IMR-90 (cell line): ENCODE data around the gene PPAT. TPM values are rescaled to one million over a fixed set of nuclear protein-coding genes. Genes with fewer than 3 reads are reported as not detected.

Source experiments
- ATAC-seq: fragments of 200-7000 bp; cut with Tn5 transposase; 2 replicates; pipeline ENCODE4 v1.9.1; 2020; ENCODE audit warnings: low read depth, mild to moderate bottlenecking, moderate library complexity
- BruUV-seq: library from RNA; stranded (reverse); fragments of 400-500 nt; replicated peaks from 2 replicates; lab custom pipeline; 2021; lab: Mats Ljungman, UMichigan
- CTCF ChIA-PET: fragments of 300-600 bp; formaldehyde crosslinking; extraction: SDS; loops from one replicate; lab custom pipeline; 2021; ENCODE audit warnings: antibody characterized with exemption; lab: Yijun Ruan, JAX
- POLR2A ChIA-PET: fragments of 300-600 bp; sonication (Branson Sonifier 250); formaldehyde crosslinking; loops from one replicate; lab custom pipeline; 2022; ENCODE audit warnings: antibody characterized with exemption; ENCODE audit not compliant: unreplicated experiment; lab: Charles Lee
- DNase-seq: peaks from one replicate; pipeline ENCODE4 v3.0.0; 2013
- H2AFZ ChIP-seq: replicated peaks from 2 replicates; pipeline ENCODE3; 2013; ENCODE audit warnings: low read length, mild to moderate bottlenecking; ENCODE audit not compliant: poor library complexity
- H2AK5ac ChIP-seq: 2 replicates; pipeline ENCODE4 v1.6.1; 2013; ENCODE audit warnings: low read depth, low read length, inconsistent platforms
- H2AK9ac ChIP-seq: replicated peaks from 2 replicates; pipeline ENCODE3; 2013; ENCODE audit warnings: mild to moderate bottlenecking, low read depth, low read length, moderate library complexity; ENCODE audit not compliant: poor library complexity
- H2BK120ac ChIP-seq: 2 replicates; pipeline ENCODE4 v1.6.1; 2013; ENCODE audit warnings: low read depth, low read length, inconsistent platforms
- H2BK15ac ChIP-seq: 3 replicates; pipeline ENCODE4 v1.6.1; 2013; ENCODE audit warnings: low read depth, low read length, inconsistent platforms
- H2BK20ac ChIP-seq: 2 replicates; pipeline ENCODE4 v1.6.1; 2013; ENCODE audit warnings: low read depth, mild to moderate bottlenecking, inconsistent platforms, low read length, moderate library complexity
- H2BK5ac ChIP-seq: 2 replicates; pipeline ENCODE4 v1.6.1; 2013; ENCODE audit warnings: mild to moderate bottlenecking, low read depth, low read length, inconsistent platforms; ENCODE audit not compliant: poor library complexity, severe bottlenecking
- H3K14ac ChIP-seq: replicated peaks from 2 replicates; pipeline ENCODE4 v1.6.1; 2013; ENCODE audit warnings: low read depth, low read length, inconsistent platforms
- H3K18ac ChIP-seq: 2 replicates; pipeline ENCODE4 v1.6.1; 2013; ENCODE audit warnings: low read depth, low read length, control low read depth
- H3K23ac ChIP-seq: 2 replicates; pipeline ENCODE4 v1.6.1; 2013; ENCODE audit warnings: low read depth, low read length, inconsistent platforms
- H3K27ac ChIP-seq: 2 replicates; pipeline ENCODE4 v1.5.1; 2013; ENCODE audit warnings: mild to moderate bottlenecking, control low read depth, low read length; ENCODE audit not compliant: insufficient read depth
- H3K27me3 ChIP-seq: 2 replicates; pipeline ENCODE4 v1.6.1; 2013; ENCODE audit warnings: low read length; ENCODE audit not compliant: control insufficient read depth, insufficient read depth
- H3K36me3 ChIP-seq: 2 replicates; pipeline ENCODE4 v1.6.1; 2013; ENCODE audit warnings: low read length, mixed read lengths; ENCODE audit not compliant: control insufficient read depth, insufficient read depth
- H3K4ac ChIP-seq: 2 replicates; pipeline ENCODE4 v1.6.1; 2013; ENCODE audit warnings: low read depth, low read length, inconsistent platforms
- H3K4me1 ChIP-seq: 2 replicates; pipeline ENCODE4 v1.6.1; 2013; ENCODE audit warnings: low read length, mixed read lengths; ENCODE audit not compliant: control insufficient read depth, insufficient read depth
- H3K4me2 ChIP-seq: 2 replicates; pipeline ENCODE4 v1.6.1; 2013; ENCODE audit warnings: low read depth, mild to moderate bottlenecking, control low read depth, low read length, moderate library complexity
- H3K4me3 ChIP-seq: 2 replicates; pipeline ENCODE4 v1.5.1; 2013; ENCODE audit warnings: low read depth, mild to moderate bottlenecking, control low read depth, low read length, moderate library complexity; ENCODE audit not compliant: insufficient read depth
- H3K56ac ChIP-seq: 2 replicates; pipeline ENCODE4 v1.6.1; 2013; ENCODE audit warnings: low read length, inconsistent platforms; ENCODE audit not compliant: insufficient read depth; ENCODE audit errors: extremely low read depth
- H3K79me1 ChIP-seq, 2 experiments: 2 replicates each; pipeline ENCODE4 v1.6.1; 2013; ENCODE audit warnings: low read length in 2 of 2, inconsistent platforms in 1 of 2, low read depth in 1 of 2
- H3K9ac ChIP-seq: 2 replicates; pipeline ENCODE4 v1.6.1; 2013; ENCODE audit warnings: low read depth, low read length, control low read depth
- H3K9me1 ChIP-seq: 2 replicates; pipeline ENCODE4 v1.6.1; 2013; ENCODE audit warnings: low read length, inconsistent platforms; ENCODE audit not compliant: insufficient read depth
- H3K9me3 ChIP-seq: 2 replicates; pipeline ENCODE4 v1.6.1; 2013; ENCODE audit warnings: low read length; ENCODE audit not compliant: control insufficient read depth, insufficient read depth
- H4K20me1 ChIP-seq: 2 replicates; pipeline ENCODE4 v1.6.1; 2013; ENCODE audit warnings: low read length, inconsistent platforms; ENCODE audit not compliant: insufficient read depth
- H4K5ac ChIP-seq: 2 replicates; pipeline ENCODE4 v1.6.1; 2013; ENCODE audit warnings: mild to moderate bottlenecking, low read depth, low read length, control low read depth
- H4K8ac ChIP-seq, 2 experiments: 2 replicates each; pipeline ENCODE4 v1.6.1; 2013; ENCODE audit warnings: low read depth in 2 of 2, low read length in 2 of 2, control low read depth in 1 of 2, inconsistent platforms in 1 of 2
- H4K91ac ChIP-seq: 2 replicates; pipeline ENCODE4 v1.6.1; 2013; ENCODE audit warnings: low read depth, low read length, inconsistent platforms; ENCODE audit not compliant: insufficient read depth
- BHLHE40 ChIP-seq: fragments of 150-350 bp; IDR thresholded peaks from 2 replicates; pipeline ENCODE4 v1.6.1; 2016; ENCODE audit warnings: mild to moderate bottlenecking, low read depth, low read length
- CEBPB ChIP-seq: IDR thresholded peaks from 2 replicates; pipeline ENCODE4 v1.6.1; 2012; ENCODE audit warnings: low read depth, low read length, improper control_type of control experiment
- CHD1 ChIP-seq: IDR thresholded peaks from 2 replicates; pipeline ENCODE4 v1.6.1; 2012; ENCODE audit warnings: low read depth, low read length, improper control_type of control experiment
- FOS ChIP-seq: fragments of 150-350 bp; IDR thresholded peaks from 2 replicates; pipeline ENCODE4 v1.6.1; 2016; ENCODE audit warnings: low read depth, low read length
- MAFK ChIP-seq: IDR thresholded peaks from 2 replicates; pipeline ENCODE4 v1.6.1; 2012; ENCODE audit warnings: low read depth, low read length, improper control_type of control experiment
- MAZ ChIP-seq: IDR thresholded peaks from 2 replicates; pipeline ENCODE4 v1.6.1; 2012; ENCODE audit warnings: low read depth, mild to moderate bottlenecking, low read length, improper control_type of control experiment, moderate library complexity, borderline replicate concordance
- MXI1 ChIP-seq: IDR thresholded peaks from 2 replicates; pipeline ENCODE4 v1.6.1; 2012; ENCODE audit warnings: low read depth, mild to moderate bottlenecking, low read length, moderate library complexity, borderline replicate concordance
- POLR2A ChIP-seq: IDR thresholded peaks from 2 replicates; pipeline ENCODE4 v1.6.1; 2012; ENCODE audit warnings: mild to moderate bottlenecking, low read depth, low read length
- RAD21 ChIP-seq: IDR thresholded peaks from 2 replicates; pipeline ENCODE4 v1.6.1; 2012; ENCODE audit warnings: low read length, improper control_type of control experiment
- RCOR1 ChIP-seq: IDR thresholded peaks from 2 replicates; pipeline ENCODE4 v1.6.1; 2012; ENCODE audit warnings: mild to moderate bottlenecking, low read length, improper control_type of control experiment; ENCODE audit not compliant: insufficient replicate concordance
- WGBS, 2 experiments: methylation state at CpG; one replicate each; pipeline versions ENCODE4 v1.1.5 to v1.1.7; 2013; ENCODE audit warnings: missing lambda C conversion rate in 2 of 2; ENCODE audit not compliant: insufficient read length in 1 of 2; ENCODE audit errors: extremely low coverage in 2 of 2; 5-methylcytosine and 5-hydroxymethylcytosine counted together
- dilution Hi-C: fragments of 300-500 bp; cut with HindIII; formaldehyde crosslinking; loops from one replicate; pipeline ENCODE4 v1.14.3; 2018; ENCODE audit warnings: low sequenced_read_pairs; ENCODE audit not compliant: unreplicated experiment
- in situ Hi-C: fragments of 300-500 bp; cut with MboI; formaldehyde crosslinking; loops from 3 replicates; pipeline ENCODE4 v1.14.3; 2019; ENCODE audit warnings: low sequenced_read_pairs, inconsistent platforms, mixed read lengths
- intact Hi-C: fragments of 100-400 bp; cut with micrococcal nuclease; formaldehyde crosslinking; loops from 2 replicates; pipeline ENCODE4 v1.10.0; 2022
- polyA plus RNA-seq, 3 experiments: library from polyadenylated mRNA; depleted of rRNA; stranded (reverse); fragments of >200 nt; gene quantifications; 2 replicates each; pipeline ENCODE4 v1.2.3, GENCODE V29; 2012; ENCODE audit warnings: low replicate concordance in 1 of 3
- total RNA-seq: library from RNA; depleted of rRNA; stranded (reverse); fragments of >200 nt; gene quantifications from 2 replicates; pipeline ENCODE4 v1.2.3, GENCODE V29; 2012

Gene PPAT
- total and polyA plus RNA-seq, 2 of the 4 experiments (the other 2 are of a cell fraction): 7.0 to 21.1 TPM

DNA sequence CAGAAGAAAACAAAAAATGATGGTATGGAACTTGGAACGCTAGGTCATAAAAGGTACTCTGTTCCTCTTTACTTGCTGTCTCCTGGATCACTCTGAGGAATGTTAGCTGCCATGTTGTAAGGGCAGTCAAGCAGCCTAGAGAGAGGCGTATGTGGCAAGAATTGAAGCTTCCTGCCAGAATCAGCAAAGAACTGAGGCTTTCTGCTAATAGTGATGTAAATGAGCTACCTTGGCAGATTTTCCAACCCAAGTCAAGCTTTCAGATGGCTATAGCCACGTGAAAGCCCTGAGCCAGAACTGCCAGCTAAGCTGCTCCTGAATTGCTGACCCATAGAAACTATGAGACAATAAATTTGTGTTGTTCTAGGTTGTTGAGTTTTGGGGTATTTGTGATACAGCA, 86.8 kb downstream of the PPAT start:
- no peak overlapping the region for H2BK120ac ChIP-seq
- no peaks in the 10 kb centered on the region for H3K4me1 ChIP-seq
- dilution Hi-C loops (no loop called here), intact Hi-C loops (no loop called here), in situ Hi-C loops (no loop called here)
- no peak overlapping the region for H2BK15ac ChIP-seq
- H3K36me3 ChIP-seq: peaks cover 10% of the 10 kb centered on the region
- no peaks in the 10 kb centered on the region for H3K79me1 ChIP-seq
- no peak overlapping the region for H2BK5ac ChIP-seq
- no peak overlapping the region for H3K27ac ChIP-seq
- H2BK20ac ChIP-seq: no peak overlapping the region
- no peaks in the 10 kb centered on the region for H3K9me1 ChIP-seq
- H3K27me3 ChIP-seq: no peaks in the 10 kb centered on the region
- no peaks in the 10 kb centered on the region for H3K9me3 ChIP-seq
- WGBS, 2 experiments: 83% methylated on average over 2 of the region's 3 CpGs; no CpG with 5 or more reads in 1 of the 2 experiments
- BruUV-seq: no TSS peak
- no peak overlapping the region for H3K14ac ChIP-seq
- no peaks in the 10 kb centered on the region for H4K20me1 ChIP-seq
- H3K4me2 ChIP-seq: no peak overlapping the region
- no peak overlapping the region for H3K56ac ChIP-seq
- no peak overlapping the region for H4K5ac ChIP-seq
- no peak overlapping the region for H3K23ac ChIP-seq
- CTCF ChIA-PET: interaction anchor here (0.9 kb wide), 1 partner anchor 20 kb away, joined by 3 read pairs; no protein-coding TSS in a partner anchor
- H3K9ac ChIP-seq: no peak overlapping the region
- no peak overlapping the region for H4K91ac ChIP-seq
- H2AFZ ChIP-seq: no peak overlapping the region
- DNase-seq (no peak), ATAC-seq (no peak)
- no peak overlapping the region for H3K18ac ChIP-seq
- H3K4me3 ChIP-seq: no peak overlapping the region
- H2AK5ac ChIP-seq: no peak overlapping the region
- no peak overlapping the region for H3K4ac ChIP-seq
- no peak for TF ChIP-seq MAZ
- no peak for TF ChIP-seq RAD21
- no peak for TF ChIP-seq MAFK
- TF ChIP-seq BHLHE40: no peak
- TF ChIP-seq CHD1: no peak
- no peak for TF ChIP-seq CEBPB
- TF ChIP-seq POLR2A: no peak
- TF ChIP-seq RCOR1: no peak
- TF ChIP-seq FOS: no peak
- TF ChIP-seq MXI1: no peak
- H4K8ac ChIP-seq: no peak overlapping the region
- POLR2A ChIA-PET: no interaction called here
- H2AK9ac ChIP-seq: no peak overlapping the region
